Endothelial cell of umbilical vein (primary cell): ENCODE measurements around the gene SERPINA6. TPM values are rescaled to one million over a fixed set of nuclear protein-coding genes. Genes with fewer than 3 reads are reported as not detected.

Experiments
- BruUV-seq: library from RNA; stranded (reverse); fragments of 400-500 nt; replicated peaks from 2 replicates; lab custom pipeline; 2021; lab: Mats Ljungman, UMichigan
- CTCF ChIA-PET: fragments of 300-600, 350-600 bp; sonication (Branson Sonifier 250); formaldehyde crosslinking; loops from one replicate; lab custom pipeline; 2021; ENCODE audit warnings: antibody characterized with exemption, inconsistent platforms; lab: Charles Lee
- POLR2A ChIA-PET: fragments of 300-600, 350-600 bp; sonication (Branson Sonifier 250); formaldehyde crosslinking; loops from one replicate; lab custom pipeline; 2021; ENCODE audit warnings: antibody characterized with exemption, inconsistent platforms; lab: Charles Lee
- DNase-seq: peaks from one replicate; pipeline ENCODE4 v3.0.0-alpha.2; 2011; ENCODE audit warnings: low read depth, low spot score
- FAIRE-seq: peaks from 2 replicates; lab custom pipeline; 2011; peaks lifted over from hg19 to GRCh38; lab: Jason Lieb, UNC
- H2AFZ ChIP-seq: 2 replicates; pipeline ENCODE4 v1.6.0; 2012; ENCODE audit warnings: low read depth, low read length, control low read depth, inconsistent platforms
- H3K27ac ChIP-seq: 2 replicates; pipeline ENCODE4 v1.5.1; 2011; ENCODE audit warnings: low read depth, mild to moderate bottlenecking, control low read depth, low read length, moderate library complexity; ENCODE audit not compliant: insufficient read depth
- H3K27me3 ChIP-seq, 2 experiments: 2 replicates each; pipeline versions ENCODE4 v1.6.0 to v1.6.1; 2011; ENCODE audit warnings: low read length in 2 of 2, mixed read lengths in 1 of 2; ENCODE audit not compliant: control insufficient read depth in 2 of 2, insufficient read depth in 2 of 2
- H3K36me3 ChIP-seq, 2 experiments: 2 replicates in 1 of 2; 3 replicates in 1 of 2; pipeline ENCODE4 v1.5.1; 2011; ENCODE audit warnings: low read length in 2 of 2, mild to moderate bottlenecking in 1 of 2, moderate library complexity in 1 of 2; ENCODE audit not compliant: control insufficient read depth in 2 of 2, insufficient read depth in 2 of 2; ENCODE audit errors: extremely low read depth in 1 of 2
- H3K4me1 ChIP-seq: 3 replicates; pipeline ENCODE4 v1.5.1; 2011; ENCODE audit warnings: mild to moderate bottlenecking, low read length; ENCODE audit not compliant: control insufficient read depth, insufficient read depth; ENCODE audit errors: extremely low read depth
- H3K4me2 ChIP-seq: 2 replicates; pipeline ENCODE4 v1.6.1; 2011; ENCODE audit warnings: low read length, control low read depth, mixed read lengths; ENCODE audit not compliant: insufficient read depth
- H3K4me3 ChIP-seq, 3 experiments: fragments of 200-600 bp in 1 of 3; sonication (generic), shearing (Covaris generic) in 1 of 3; replicated peaks in 1 of 3; 2 replicates each; pipeline ENCODE4 v1.5.1; 2011 to 2016; ENCODE audit warnings: control low read depth in 3 of 3, low read length in 3 of 3, mild to moderate bottlenecking in 2 of 3, inconsistent platforms in 1 of 3, low read depth in 1 of 3, moderate library complexity in 1 of 3; ENCODE audit not compliant: insufficient read depth in 1 of 3
- H3K79me2 ChIP-seq: 2 replicates; pipeline ENCODE4 v1.6.0; 2012; ENCODE audit warnings: low read length, inconsistent platforms; ENCODE audit not compliant: control insufficient read depth, insufficient read depth
- H3K9ac ChIP-seq: replicated peaks from 2 replicates; pipeline ENCODE3; 2011; ENCODE audit warnings: low read length, control low read depth; ENCODE audit not compliant: insufficient read depth; ENCODE audit errors: extremely low read depth
- H3K9me1 ChIP-seq: replicated peaks from 3 replicates; pipeline ENCODE4 v1.6.0; 2011; ENCODE audit warnings: mild to moderate bottlenecking, low read length; ENCODE audit not compliant: control insufficient read depth, insufficient read depth; ENCODE audit errors: extremely low read depth
- H3K9me3 ChIP-seq: replicated peaks from 2 replicates; pipeline ENCODE4 v1.5.1; 2012; ENCODE audit warnings: low read length, inconsistent platforms; ENCODE audit not compliant: control insufficient read depth, insufficient read depth
- H4K20me1 ChIP-seq: replicated peaks from 2 replicates; pipeline ENCODE3; 2011; ENCODE audit warnings: mild to moderate bottlenecking, low read length; ENCODE audit not compliant: control insufficient read depth, insufficient read depth; ENCODE audit errors: extremely low read depth
- EZH2 ChIP-seq: IDR thresholded peaks from 2 replicates; pipeline ENCODE4 v1.6.1; 2012; ENCODE audit warnings: borderline replicate concordance, low read depth, mild to moderate bottlenecking, moderate library complexity, low read length, inconsistent platforms; ENCODE audit not compliant: severe bottlenecking
- FOS ChIP-seq: IDR thresholded peaks from 2 replicates; pipeline ENCODE4 v1.6.1; 2011; ENCODE audit warnings: mild to moderate bottlenecking, low read length, moderate library complexity, borderline replicate concordance; ENCODE audit not compliant: insufficient read depth
- GATA2 ChIP-seq: IDR thresholded peaks from 2 replicates; pipeline ENCODE4 v1.7.0; 2011; ENCODE audit warnings: low read depth, mild to moderate bottlenecking, moderate library complexity, mixed read lengths, low read length; ENCODE audit not compliant: insufficient read length, insufficient read depth
- JUN ChIP-seq: IDR thresholded peaks from 2 replicates; pipeline ENCODE4 v1.6.1; 2011; ENCODE audit warnings: borderline replicate concordance, low read depth; ENCODE audit not compliant: insufficient read length, insufficient read depth
- MYC ChIP-seq: IDR thresholded peaks from one replicate; pipeline ENCODE4 v1.6.1; 2011; ENCODE audit warnings: mild to moderate bottlenecking, low read depth, low read length
- POLR2A ChIP-seq: IDR thresholded peaks from 2 replicates; pipeline ENCODE4 v1.6.1; 2012; ENCODE audit warnings: low read depth, mild to moderate bottlenecking, control low read depth, low read length
- POLR2AphosphoS5 ChIP-seq: IDR thresholded peaks from 2 replicates; pipeline ENCODE4 v1.6.1; 2012; ENCODE audit warnings: low read depth, mild to moderate bottlenecking, control low read depth, low read length, moderate library complexity; ENCODE audit not compliant: insufficient read depth
- dilution Hi-C: fragments of 300-500 bp; cut with MboI; formaldehyde crosslinking; loops from one replicate; pipeline ENCODE4 v1.15.0; 2019; ENCODE audit warnings: low sequenced_read_pairs; ENCODE audit not compliant: extremely low pct_ligation_motif_present
- intact Hi-C: fragments of 100-400 bp; cut with micrococcal nuclease; formaldehyde crosslinking; loops from one replicate; pipeline ENCODE4 v1.10.0; 2022
- polyA plus RNA-seq, 4 experiments: library from polyadenylated mRNA; depleted of rRNA in 3 of 4; stranded (reverse) in 3 of 4; unstranded in 1 of 4; fragments of >200 nt; gene quantifications; 2 replicates each; pipeline versions ENCODE4 v1.2.1 to v1.2.3, GENCODE V29; 2011 to 2012; ENCODE audit warnings: missing spikeins in 1 of 4
- total RNA-seq: library from RNA; stranded (reverse); gene quantifications from 2 replicates; pipeline ENCODE4 v1.2.3, GENCODE V29; 2021
- TF ChIP-seq, protein P1 (sequence below), 2 donors: IDR thresholded peaks; 1 replicate in 1 of 2; 2 replicates in 1 of 2; pipeline ENCODE4 v1.5.1; 2011; ENCODE audit warnings: low read length in 2 of 2, mild to moderate bottlenecking in 2 of 2, moderate library complexity in 2 of 2, control low read depth in 1 of 2, inconsistent platforms in 1 of 2, low read depth in 1 of 2; ENCODE audit not compliant: insufficient read depth in 1 of 2; ENCODE audit errors: extremely low read depth in 1 of 2
- TF ChIP-seq, protein P2 (sequence below): IDR thresholded peaks from 2 replicates; pipeline ENCODE4 v1.6.1; 2011; ENCODE audit not compliant: insufficient read depth, insufficient read length

SERPINA6 gene
- total and polyA plus RNA-seq, 2 donors (not counting 3 experiments of a cell fraction or from before 2014, with no cell fraction given): not detected

- dilution Hi-C loops: no loop called here
- Histone ChIP-seq H3K27ac (no peak overlapping the region), H4K20me1 (no peaks in the 10 kb centered on the region), H3K4me1 (no peaks in the 10 kb centered on the region), H3K36me3 (no peaks in the 10 kb centered on the region), H2AFZ (no peak overlapping the region), H3K27me3 (no peaks in the 10 kb centered on the region), H3K79me2 (no peaks in the 10 kb centered on the region), H3K4me3 (no peak overlapping the region), H3K9me3 (peaks cover 2% of the 10 kb centered on the region), H3K9me1 (no peaks in the 10 kb centered on the region), H3K4me2 (no peak overlapping the region), H3K9ac (no peak overlapping the region)
- POLR2A ChIA-PET: no interaction called here
- TF ChIP-seq MYC (no peak), POLR2AphosphoS5 (no peak), POLR2A (no peak), EZH2 (no peak), FOS (no peak), GATA2 (no peak), JUN (no peak)
- TF ChIP-seq, protein P1, sequence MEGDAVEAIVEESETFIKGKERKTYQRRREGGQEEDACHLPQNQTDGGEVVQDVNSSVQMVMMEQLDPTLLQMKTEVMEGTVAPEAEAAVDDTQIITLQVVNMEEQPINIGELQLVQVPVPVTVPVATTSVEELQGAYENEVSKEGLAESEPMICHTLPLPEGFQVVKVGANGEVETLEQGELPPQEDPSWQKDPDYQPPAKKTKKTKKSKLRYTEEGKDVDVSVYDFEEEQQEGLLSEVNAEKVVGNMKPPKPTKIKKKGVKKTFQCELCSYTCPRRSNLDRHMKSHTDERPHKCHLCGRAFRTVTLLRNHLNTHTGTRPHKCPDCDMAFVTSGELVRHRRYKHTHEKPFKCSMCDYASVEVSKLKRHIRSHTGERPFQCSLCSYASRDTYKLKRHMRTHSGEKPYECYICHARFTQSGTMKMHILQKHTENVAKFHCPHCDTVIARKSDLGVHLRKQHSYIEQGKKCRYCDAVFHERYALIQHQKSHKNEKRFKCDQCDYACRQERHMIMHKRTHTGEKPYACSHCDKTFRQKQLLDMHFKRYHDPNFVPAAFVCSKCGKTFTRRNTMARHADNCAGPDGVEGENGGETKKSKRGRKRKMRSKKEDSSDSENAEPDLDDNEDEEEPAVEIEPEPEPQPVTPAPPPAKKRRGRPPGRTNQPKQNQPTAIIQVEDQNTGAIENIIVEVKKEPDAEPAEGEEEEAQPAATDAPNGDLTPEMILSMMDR (IDR thresholded peaks at IDR 0.05; ENCODE audit: extremely low read depth in 1 of 2, insufficient read depth in 1 of 2, low read depth in 1 of 2, low read length in 2 of 2): no peak
- TF ChIP-seq, protein P2, sequence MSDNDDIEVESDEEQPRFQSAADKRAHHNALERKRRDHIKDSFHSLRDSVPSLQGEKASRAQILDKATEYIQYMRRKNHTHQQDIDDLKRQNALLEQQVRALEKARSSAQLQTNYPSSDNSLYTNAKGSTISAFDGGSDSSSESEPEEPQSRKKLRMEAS: no peak
- FAIRE-seq (no peak), DNase-seq (no peak)
- CTCF ChIA-PET: no interaction called here
- intact Hi-C loops: no loop called here
- BruUV-seq: no TSS peak
These were observed 7.3 kb upstream of the SERPINA6 start for GRCh38 chr14:94330432-94330831.
